K562 (cell line): Measurements from ENCODE around the gene ZNF296. TPM values are rescaled to one million over a fixed set of nuclear protein-coding genes. Genes with fewer than 3 reads are reported as not detected.

Source experiments
- CHD4 ChIP-seq: fragments of 200-600 bp; sonication (generic); IDR thresholded peaks from 3 replicates; pipeline ENCODE4 v1.6.1; 2012; ENCODE audit warnings: low read depth, mild to moderate bottlenecking, mixed read lengths, low read length, inconsistent platforms; ENCODE audit not compliant: insufficient read depth, insufficient replicate concordance, poor library complexity, severe bottlenecking
- MCM2 ChIP-seq: fragments of 450-650 bp; IDR thresholded peaks from 2 replicates; pipeline ENCODE4 v1.6.1; 2017; ENCODE audit warnings: low read depth, mild to moderate bottlenecking
- NELFE ChIP-seq: IDR thresholded peaks from 2 replicates; pipeline ENCODE4 v1.6.1; 2011; ENCODE audit warnings: mild to moderate bottlenecking; ENCODE audit not compliant: insufficient read depth, insufficient read length
- polyA plus RNA-seq, 8 experiments: library from polyadenylated mRNA; depleted of rRNA in 4 of 8; stranded (reverse) in 5 of 8; unstranded in 3 of 8; fragments of >200 nt; fragmentation: Nextera tagmentation in 2 of 8; fragmentation: Illumina TruSeq in 1 of 8; extraction: Ambion mirVana in 2 of 8; extraction: Trizol in 1 of 8; gene quantifications; 2 replicates each; pipeline versions ENCODE4 v1.2.1 to v1.2.3, GENCODE V29; 2011 to 2014; ENCODE audit warnings: inconsistent platforms in 1 of 8, missing spikeins in 1 of 8
- total RNA-seq, 7 experiments: library from RNA; depleted of rRNA in 6 of 7; stranded (reverse); fragments of >200 nt in 6 of 7; fragmentation: Illumina TruSeq in 2 of 7; extraction: Trizol in 2 of 7; gene quantifications; 2 replicates each; pipeline versions ENCODE4 v1.2.1 to v1.2.3, GENCODE V29; 2011 to 2021; ENCODE audit warnings: low replicate concordance in 1 of 7
- TF ChIP-seq, protein P1 (sequence below), 3 experiments: fragments of 200-800 bp in 1 of 3; sonication (Bioruptor generic) in 1 of 3; sonication (generic) in 1 of 3; formaldehyde crosslinking in 1 of 3; IDR thresholded peaks; 2 replicates each; pipeline versions ENCODE4 v1.6.1 to v1.8.0; 2016 to 2022; ENCODE audit warnings: mild to moderate bottlenecking in 2 of 3, missing compliant biosample characterization in 2 of 3, missing genetic modification characterization in 2 of 3, missing genetic modification reagents in 1 of 3
- TF ChIP-seq, protein P2 (sequence below): IDR thresholded peaks from 2 replicates; pipeline ENCODE4 v1.6.1; 2011; ENCODE audit warnings: borderline replicate concordance, low read depth, mild to moderate bottlenecking, moderate library complexity, low read length; ENCODE audit not compliant: insufficient read depth, poor library complexity, severe bottlenecking
- TF ChIP-seq, protein P3 (sequence below): fragments of 250-450 bp; sonication (Bioruptor Pico); IDR thresholded peaks from 2 replicates; pipeline ENCODE4 v1.8.0; 2021; ENCODE audit warnings: moderate library complexity, mild to moderate bottlenecking, inconsistent platforms
- TF ChIP-seq, protein P4 (sequence below): fragments of 200-600 bp; sonication (generic); IDR thresholded peaks from one replicate; pipeline ENCODE4 v1.6.1; 2012; ENCODE audit warnings: mild to moderate bottlenecking, low read depth, low read length, inconsistent platforms

The ZNF296 gene
- total and polyA plus RNA-seq, 9 of the 15 experiments (the other 6 are each of a cell fraction or from before 2014, with no cell fraction given): 0.03 to 8.8 (median 0.47) TPM; not detected in 1

DNA sequence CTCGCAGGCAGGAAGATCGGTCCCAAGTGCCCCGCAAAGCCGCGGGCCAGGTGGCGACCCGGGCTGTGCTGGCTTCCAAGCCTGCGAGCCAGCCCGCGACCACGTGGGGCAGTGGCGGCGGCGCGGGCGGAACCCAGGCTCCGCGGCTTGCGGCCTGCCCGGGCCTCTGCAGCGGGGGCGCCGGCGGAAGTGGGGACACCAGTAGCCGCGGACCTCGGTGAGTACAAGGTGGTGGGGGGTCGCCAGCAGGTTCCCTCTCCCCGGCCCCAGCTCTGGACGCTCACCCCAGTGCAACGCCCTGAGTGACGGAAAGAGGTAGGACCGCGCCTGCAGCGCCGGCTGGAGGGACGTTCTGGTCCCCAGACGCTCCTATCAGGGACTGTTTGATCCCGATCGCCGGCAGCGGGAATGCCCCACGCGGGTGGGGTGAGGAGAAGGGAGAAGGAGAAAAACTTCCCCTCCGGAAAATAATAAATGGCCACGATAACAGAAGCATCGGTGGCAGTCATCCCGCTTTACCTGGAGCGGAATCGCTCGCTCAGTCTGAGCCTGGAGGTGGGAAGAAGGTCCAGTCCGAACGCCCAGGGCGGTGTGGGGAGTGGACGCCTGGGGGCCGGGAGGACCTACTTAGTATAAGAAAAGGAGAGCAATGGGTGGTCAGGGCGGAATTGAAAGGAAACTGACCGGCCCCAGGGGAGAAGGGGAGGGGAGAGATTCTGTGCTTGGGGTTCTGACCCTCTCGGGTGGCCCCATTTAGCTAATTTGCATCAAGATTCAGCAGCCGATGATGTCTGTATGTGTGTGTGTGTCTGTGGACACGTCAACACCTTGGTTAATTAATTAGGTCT is 3.0 kb upstream of the ZNF296 start, which contains the start of gene GEMIN7 (continued):
- TF ChIP-seq, protein P1, sequence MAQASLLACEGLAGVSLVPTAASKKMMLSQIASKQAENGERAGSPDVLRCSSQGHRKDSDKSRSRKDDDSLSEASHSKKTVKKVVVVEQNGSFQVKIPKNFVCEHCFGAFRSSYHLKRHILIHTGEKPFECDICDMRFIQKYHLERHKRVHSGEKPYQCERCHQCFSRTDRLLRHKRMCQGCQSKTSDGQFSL (CRISPR knock-in tag; IDR thresholded peaks at IDR 0.05): peak; percentile 83
- TF ChIP-seq, protein P1 (tag; IDR thresholded peaks at IDR 0.05): peak in 1 of 2 experiments; percentile 68; a peak in 1 of 4 replicates
- TF ChIP-seq, protein P2, sequence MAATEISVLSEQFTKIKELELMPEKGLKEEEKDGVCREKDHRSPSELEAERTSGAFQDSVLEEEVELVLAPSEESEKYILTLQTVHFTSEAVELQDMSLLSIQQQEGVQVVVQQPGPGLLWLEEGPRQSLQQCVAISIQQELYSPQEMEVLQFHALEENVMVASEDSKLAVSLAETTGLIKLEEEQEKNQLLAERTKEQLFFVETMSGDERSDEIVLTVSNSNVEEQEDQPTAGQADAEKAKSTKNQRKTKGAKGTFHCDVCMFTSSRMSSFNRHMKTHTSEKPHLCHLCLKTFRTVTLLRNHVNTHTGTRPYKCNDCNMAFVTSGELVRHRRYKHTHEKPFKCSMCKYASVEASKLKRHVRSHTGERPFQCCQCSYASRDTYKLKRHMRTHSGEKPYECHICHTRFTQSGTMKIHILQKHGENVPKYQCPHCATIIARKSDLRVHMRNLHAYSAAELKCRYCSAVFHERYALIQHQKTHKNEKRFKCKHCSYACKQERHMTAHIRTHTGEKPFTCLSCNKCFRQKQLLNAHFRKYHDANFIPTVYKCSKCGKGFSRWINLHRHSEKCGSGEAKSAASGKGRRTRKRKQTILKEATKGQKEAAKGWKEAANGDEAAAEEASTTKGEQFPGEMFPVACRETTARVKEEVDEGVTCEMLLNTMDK: peak; percentile 58
- TF ChIP-seq NELFE (no peak), MCM2 (no peak), CHD4 (no peak)
- TF ChIP-seq, protein P3, sequence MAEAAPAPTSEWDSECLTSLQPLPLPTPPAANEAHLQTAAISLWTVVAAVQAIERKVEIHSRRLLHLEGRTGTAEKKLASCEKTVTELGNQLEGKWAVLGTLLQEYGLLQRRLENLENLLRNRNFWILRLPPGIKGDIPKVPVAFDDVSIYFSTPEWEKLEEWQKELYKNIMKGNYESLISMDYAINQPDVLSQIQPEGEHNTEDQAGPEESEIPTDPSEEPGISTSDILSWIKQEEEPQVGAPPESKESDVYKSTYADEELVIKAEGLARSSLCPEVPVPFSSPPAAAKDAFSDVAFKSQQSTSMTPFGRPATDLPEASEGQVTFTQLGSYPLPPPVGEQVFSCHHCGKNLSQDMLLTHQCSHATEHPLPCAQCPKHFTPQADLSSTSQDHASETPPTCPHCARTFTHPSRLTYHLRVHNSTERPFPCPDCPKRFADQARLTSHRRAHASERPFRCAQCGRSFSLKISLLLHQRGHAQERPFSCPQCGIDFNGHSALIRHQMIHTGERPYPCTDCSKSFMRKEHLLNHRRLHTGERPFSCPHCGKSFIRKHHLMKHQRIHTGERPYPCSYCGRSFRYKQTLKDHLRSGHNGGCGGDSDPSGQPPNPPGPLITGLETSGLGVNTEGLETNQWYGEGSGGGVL (CRISPR knock-in tag): no peak
- TF ChIP-seq, protein P4, sequence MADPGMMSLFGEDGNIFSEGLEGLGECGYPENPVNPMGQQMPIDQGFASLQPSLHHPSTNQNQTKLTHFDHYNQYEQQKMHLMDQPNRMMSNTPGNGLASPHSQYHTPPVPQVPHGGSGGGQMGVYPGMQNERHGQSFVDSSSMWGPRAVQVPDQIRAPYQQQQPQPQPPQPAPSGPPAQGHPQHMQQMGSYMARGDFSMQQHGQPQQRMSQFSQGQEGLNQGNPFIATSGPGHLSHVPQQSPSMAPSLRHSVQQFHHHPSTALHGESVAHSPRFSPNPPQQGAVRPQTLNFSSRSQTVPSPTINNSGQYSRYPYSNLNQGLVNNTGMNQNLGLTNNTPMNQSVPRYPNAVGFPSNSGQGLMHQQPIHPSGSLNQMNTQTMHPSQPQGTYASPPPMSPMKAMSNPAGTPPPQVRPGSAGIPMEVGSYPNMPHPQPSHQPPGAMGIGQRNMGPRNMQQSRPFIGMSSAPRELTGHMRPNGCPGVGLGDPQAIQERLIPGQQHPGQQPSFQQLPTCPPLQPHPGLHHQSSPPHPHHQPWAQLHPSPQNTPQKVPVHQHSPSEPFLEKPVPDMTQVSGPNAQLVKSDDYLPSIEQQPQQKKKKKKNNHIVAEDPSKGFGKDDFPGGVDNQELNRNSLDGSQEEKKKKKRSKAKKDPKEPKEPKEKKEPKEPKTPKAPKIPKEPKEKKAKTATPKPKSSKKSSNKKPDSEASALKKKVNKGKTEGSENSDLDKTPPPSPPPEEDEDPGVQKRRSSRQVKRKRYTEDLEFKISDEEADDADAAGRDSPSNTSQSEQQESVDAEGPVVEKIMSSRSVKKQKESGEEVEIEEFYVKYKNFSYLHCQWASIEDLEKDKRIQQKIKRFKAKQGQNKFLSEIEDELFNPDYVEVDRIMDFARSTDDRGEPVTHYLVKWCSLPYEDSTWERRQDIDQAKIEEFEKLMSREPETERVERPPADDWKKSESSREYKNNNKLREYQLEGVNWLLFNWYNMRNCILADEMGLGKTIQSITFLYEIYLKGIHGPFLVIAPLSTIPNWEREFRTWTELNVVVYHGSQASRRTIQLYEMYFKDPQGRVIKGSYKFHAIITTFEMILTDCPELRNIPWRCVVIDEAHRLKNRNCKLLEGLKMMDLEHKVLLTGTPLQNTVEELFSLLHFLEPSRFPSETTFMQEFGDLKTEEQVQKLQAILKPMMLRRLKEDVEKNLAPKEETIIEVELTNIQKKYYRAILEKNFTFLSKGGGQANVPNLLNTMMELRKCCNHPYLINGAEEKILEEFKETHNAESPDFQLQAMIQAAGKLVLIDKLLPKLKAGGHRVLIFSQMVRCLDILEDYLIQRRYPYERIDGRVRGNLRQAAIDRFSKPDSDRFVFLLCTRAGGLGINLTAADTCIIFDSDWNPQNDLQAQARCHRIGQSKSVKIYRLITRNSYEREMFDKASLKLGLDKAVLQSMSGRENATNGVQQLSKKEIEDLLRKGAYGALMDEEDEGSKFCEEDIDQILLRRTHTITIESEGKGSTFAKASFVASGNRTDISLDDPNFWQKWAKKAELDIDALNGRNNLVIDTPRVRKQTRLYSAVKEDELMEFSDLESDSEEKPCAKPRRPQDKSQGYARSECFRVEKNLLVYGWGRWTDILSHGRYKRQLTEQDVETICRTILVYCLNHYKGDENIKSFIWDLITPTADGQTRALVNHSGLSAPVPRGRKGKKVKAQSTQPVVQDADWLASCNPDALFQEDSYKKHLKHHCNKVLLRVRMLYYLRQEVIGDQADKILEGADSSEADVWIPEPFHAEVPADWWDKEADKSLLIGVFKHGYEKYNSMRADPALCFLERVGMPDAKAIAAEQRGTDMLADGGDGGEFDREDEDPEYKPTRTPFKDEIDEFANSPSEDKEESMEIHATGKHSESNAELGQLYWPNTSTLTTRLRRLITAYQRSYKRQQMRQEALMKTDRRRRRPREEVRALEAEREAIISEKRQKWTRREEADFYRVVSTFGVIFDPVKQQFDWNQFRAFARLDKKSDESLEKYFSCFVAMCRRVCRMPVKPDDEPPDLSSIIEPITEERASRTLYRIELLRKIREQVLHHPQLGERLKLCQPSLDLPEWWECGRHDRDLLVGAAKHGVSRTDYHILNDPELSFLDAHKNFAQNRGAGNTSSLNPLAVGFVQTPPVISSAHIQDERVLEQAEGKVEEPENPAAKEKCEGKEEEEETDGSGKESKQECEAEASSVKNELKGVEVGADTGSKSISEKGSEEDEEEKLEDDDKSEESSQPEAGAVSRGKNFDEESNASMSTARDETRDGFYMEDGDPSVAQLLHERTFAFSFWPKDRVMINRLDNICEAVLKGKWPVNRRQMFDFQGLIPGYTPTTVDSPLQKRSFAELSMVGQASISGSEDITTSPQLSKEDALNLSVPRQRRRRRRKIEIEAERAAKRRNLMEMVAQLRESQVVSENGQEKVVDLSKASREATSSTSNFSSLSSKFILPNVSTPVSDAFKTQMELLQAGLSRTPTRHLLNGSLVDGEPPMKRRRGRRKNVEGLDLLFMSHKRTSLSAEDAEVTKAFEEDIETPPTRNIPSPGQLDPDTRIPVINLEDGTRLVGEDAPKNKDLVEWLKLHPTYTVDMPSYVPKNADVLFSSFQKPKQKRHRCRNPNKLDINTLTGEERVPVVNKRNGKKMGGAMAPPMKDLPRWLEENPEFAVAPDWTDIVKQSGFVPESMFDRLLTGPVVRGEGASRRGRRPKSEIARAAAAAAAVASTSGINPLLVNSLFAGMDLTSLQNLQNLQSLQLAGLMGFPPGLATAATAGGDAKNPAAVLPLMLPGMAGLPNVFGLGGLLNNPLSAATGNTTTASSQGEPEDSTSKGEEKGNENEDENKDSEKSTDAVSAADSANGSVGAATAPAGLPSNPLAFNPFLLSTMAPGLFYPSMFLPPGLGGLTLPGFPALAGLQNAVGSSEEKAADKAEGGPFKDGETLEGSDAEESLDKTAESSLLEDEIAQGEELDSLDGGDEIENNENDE: no peak
